Type B pancreatic cell (in vitro differentiated cells): ENCODE data around the gene PIH1D1. TPM values are rescaled to one million over a fixed set of nuclear protein-coding genes. Genes with fewer than 3 reads are reported as not detected.

Source experiments
- DNase-seq: peaks from one replicate; pipeline ENCODE4 v3.0.0; 2021; ENCODE audit warnings: mixed read lengths; ENCODE audit not compliant: unreplicated experiment; ENCODE audit errors: extremely low spot score
- H3K27ac Mint-ChIP-seq: 2 replicates; pipeline ENCODE4 v1.8.0; 2021; ENCODE audit warnings: mild to moderate bottlenecking, mixed read lengths
- H3K27me3 Mint-ChIP-seq: 2 replicates; pipeline ENCODE4 v1.8.0; 2021; ENCODE audit warnings: mixed read lengths
- H3K36me3 Mint-ChIP-seq: 2 replicates; pipeline ENCODE4 v1.8.0; 2021; ENCODE audit warnings: mixed read lengths
- H3K4me1 Mint-ChIP-seq: one replicate; pipeline ENCODE4 v1.8.0; 2021; ENCODE audit warnings: mixed read lengths; ENCODE audit not compliant: unreplicated experiment
- H3K4me3 Mint-ChIP-seq: 2 replicates; pipeline ENCODE4 v1.8.0; 2021; ENCODE audit warnings: mild to moderate bottlenecking, mixed read lengths
- H3K9me3 Mint-ChIP-seq: 2 replicates; pipeline ENCODE4 v1.8.0; 2021; ENCODE audit warnings: mixed read lengths
- total RNA-seq: library from RNA; stranded (reverse); gene quantifications from 2 replicates; pipeline ENCODE4 v1.2.1, GENCODE V29; 2021; ENCODE audit warnings: low replicate concordance
- TF ChIP-seq, protein P1 (sequence below): fragments of 200-600 bp; sonication (generic); conservative IDR thresholded peaks from 2 replicates; pipeline ENCODE4 v1.5.0; 2021; ENCODE audit warnings: antibody characterized with exemption, mild to moderate bottlenecking

PIH1D1 gene
- total RNA-seq, 1 donor from 2014 or later, result 93.3 TPM

GRCh38 chr19:49469828-49470614, 18.4 kb upstream of the PIH1D1 start:
- Mint-ChIP-seq H3K27me3 (peaks cover 9% of the 10 kb centered on the region), H3K36me3 (peaks cover 6% of the 10 kb centered on the region), H3K27ac (no peak overlapping the region), H3K9me3 (no peaks in the 10 kb centered on the region), H3K4me1 (peaks cover 7% of the 10 kb centered on the region), H3K4me3 (no peak overlapping the region)
- TF ChIP-seq, protein P1, sequence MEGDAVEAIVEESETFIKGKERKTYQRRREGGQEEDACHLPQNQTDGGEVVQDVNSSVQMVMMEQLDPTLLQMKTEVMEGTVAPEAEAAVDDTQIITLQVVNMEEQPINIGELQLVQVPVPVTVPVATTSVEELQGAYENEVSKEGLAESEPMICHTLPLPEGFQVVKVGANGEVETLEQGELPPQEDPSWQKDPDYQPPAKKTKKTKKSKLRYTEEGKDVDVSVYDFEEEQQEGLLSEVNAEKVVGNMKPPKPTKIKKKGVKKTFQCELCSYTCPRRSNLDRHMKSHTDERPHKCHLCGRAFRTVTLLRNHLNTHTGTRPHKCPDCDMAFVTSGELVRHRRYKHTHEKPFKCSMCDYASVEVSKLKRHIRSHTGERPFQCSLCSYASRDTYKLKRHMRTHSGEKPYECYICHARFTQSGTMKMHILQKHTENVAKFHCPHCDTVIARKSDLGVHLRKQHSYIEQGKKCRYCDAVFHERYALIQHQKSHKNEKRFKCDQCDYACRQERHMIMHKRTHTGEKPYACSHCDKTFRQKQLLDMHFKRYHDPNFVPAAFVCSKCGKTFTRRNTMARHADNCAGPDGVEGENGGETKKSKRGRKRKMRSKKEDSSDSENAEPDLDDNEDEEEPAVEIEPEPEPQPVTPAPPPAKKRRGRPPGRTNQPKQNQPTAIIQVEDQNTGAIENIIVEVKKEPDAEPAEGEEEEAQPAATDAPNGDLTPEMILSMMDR, result no peak
- no peak for DNase-seq

- peaks cover 6% of the 10 kb centered on the region for H3K36me3 Mint-ChIP-seq
- H3K4me1 Mint-ChIP-seq, result peaks cover 7% of the 10 kb centered on the region
- H3K27ac Mint-ChIP-seq, result peak overlapping the region; percentile 97
- DNase-seq, result no peak
- TF ChIP-seq, protein P1, result no peak
- peaks cover 3% of the 10 kb centered on the region for H3K27me3 Mint-ChIP-seq
- H3K4me3 Mint-ChIP-seq, result peak overlapping the region; percentile 79
- no peaks in the 10 kb centered on the region for H3K9me3 Mint-ChIP-seq
Measured at GRCh38 chr19:49468746-49469447, 17.3 kb upstream of the PIH1D1 start.

- H3K4me1 Mint-ChIP-seq, result peaks cover 7% of the 10 kb centered on the region
- no peak overlapping the region for H3K27ac Mint-ChIP-seq
- H3K36me3 Mint-ChIP-seq, result peaks cover 6% of the 10 kb centered on the region
- DNase-seq, result no peak
- no peak overlapping the region for H3K4me3 Mint-ChIP-seq
- H3K27me3 Mint-ChIP-seq, result peaks cover 3% of the 10 kb centered on the region
- H3K9me3 Mint-ChIP-seq, result no peaks in the 10 kb centered on the region
- TF ChIP-seq, protein P1, result no peak
Measured at GRCh38 chr19:49468199-49468598, 16.6 kb upstream of the PIH1D1 start.

- Mint-ChIP-seq H3K36me3 (peaks cover 6% of the 10 kb centered on the region), H3K9me3 (no peaks in the 10 kb centered on the region), H3K4me1 (peaks cover 7% of the 10 kb centered on the region), H3K4me3 (no peak overlapping the region), H3K27ac (no peak overlapping the region), H3K27me3 (no peaks in the 10 kb centered on the region)
- TF ChIP-seq, protein P1, result no peak
- no peak for DNase-seq
Measured at GRCh38 chr19:49465371-49465770, 13.8 kb upstream of the PIH1D1 start.

DNA sequence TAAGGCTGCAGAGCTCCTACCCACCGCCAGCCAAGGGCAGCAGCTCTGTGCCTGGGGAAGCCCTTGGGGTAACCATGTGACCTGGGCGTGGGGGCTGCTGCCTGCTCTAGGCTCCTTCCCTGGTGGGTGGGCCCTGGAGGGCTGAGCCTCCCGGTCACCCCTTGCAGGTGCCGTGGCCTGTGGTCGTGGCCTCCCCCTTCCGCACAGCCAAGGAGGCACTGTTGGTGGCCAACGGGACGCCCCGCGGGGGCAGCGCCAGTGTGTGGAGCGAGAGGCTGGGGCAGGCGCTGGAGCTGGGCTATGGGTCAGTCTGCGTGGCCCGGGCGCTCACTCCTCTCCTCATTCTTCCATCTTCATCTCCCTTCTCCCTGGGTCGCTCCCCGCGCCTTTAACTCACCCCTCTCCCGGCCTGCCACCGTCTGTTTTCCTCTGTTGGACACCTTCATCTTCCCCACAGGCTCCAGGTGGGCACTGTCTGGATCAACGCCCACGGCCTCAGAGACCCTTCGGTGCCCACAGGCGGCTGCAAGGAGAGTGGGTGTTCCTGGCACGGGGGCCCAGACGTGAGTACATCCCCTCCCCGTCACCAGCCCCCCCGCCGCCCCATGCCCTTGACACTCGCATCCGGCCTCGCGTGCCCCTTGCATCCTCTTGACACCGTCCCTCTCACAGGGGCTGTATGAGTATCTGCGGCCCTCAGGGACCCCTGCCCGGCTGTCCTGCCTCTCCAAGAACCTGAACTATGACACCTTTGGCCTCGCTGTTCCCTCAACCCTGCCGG, 12.5 kb upstream of the PIH1D1 start:
- Mint-ChIP-seq H3K36me3 (peaks cover 5% of the 10 kb centered on the region), H3K4me1 (peaks cover 6% of the 10 kb centered on the region), H3K27ac (no peak overlapping the region), H3K4me3 (no peak overlapping the region), H3K9me3 (no peaks in the 10 kb centered on the region), H3K27me3 (no peaks in the 10 kb centered on the region)
- TF ChIP-seq, protein P1, result no peak
- no peak for DNase-seq
